ENCODE data around the gene GALC. TPM values are rescaled to one million over a fixed set of nuclear protein-coding genes. Genes with fewer than 3 reads are reported as not detected.

GALC gene
- total RNA-seq, 1 donor from 2014 or later: 21.2 TPM

GRCh38 chr14:88005978-88006851 lies 13.2 kb upstream of the GALC start:
- Histone ChIP-seq H3K36me3 (ENCODE audit: insufficient read depth, low read length) (no peaks in the 10 kb centered on the region), H3K4me2 (ENCODE audit: low read length) (peak overlapping the region; percentile 17), H3K27ac (ENCODE audit: low read depth, low read length) (no peak overlapping the region), H3K4me3 (ENCODE audit: insufficient read depth, low read depth, low read length) (no peak overlapping the region), H4K20me1 (ENCODE audit: insufficient read depth, low read length) (no peaks in the 10 kb centered on the region), H3K79me2 (ENCODE audit: insufficient read depth, low read length) (no peaks in the 10 kb centered on the region), H3K9ac (ENCODE audit: low read length) (no peak overlapping the region), H3K27me3 (ENCODE audit: insufficient read depth, low read length) (peaks cover under 1% of the 10 kb centered on the region), H2AFZ (ENCODE audit: low read depth, low read length) (no peak overlapping the region), H3K9me3 (ENCODE audit: insufficient read depth, low read depth, low read length) (no peaks in the 10 kb centered on the region), H3K4me1 (ENCODE audit: insufficient read depth, low read length) (no peaks in the 10 kb centered on the region)
- H3K36me3 Mint-ChIP-seq (ENCODE audit: low read depth, unreplicated experiment): no peaks in the 10 kb centered on the region
- H3K4me1 Mint-ChIP-seq (ENCODE audit: low read depth, unreplicated experiment): peaks cover 8% of the 10 kb centered on the region
- FAIRE-seq (no peak), DNase-seq (ENCODE audit: low read depth) (peak; percentile 46)
- TF ChIP-seq CTCF (IDR thresholded peaks at IDR 0.05; ENCODE audit: insufficient read depth, low read depth, low read length): no peak
- H3K9me3 Mint-ChIP-seq (ENCODE audit: unreplicated experiment): no peaks in the 10 kb centered on the region
- peak overlapping the region; percentile 21 for H3K27ac Mint-ChIP-seq (ENCODE audit: unreplicated experiment)
- H3K27me3 Mint-ChIP-seq (ENCODE audit: low read depth, unreplicated experiment): no peaks in the 10 kb centered on the region
- no peak overlapping the region for H3K4me3 Mint-ChIP-seq (ENCODE audit: unreplicated experiment)

- Histone ChIP-seq H3K4me2 (ENCODE audit: low read length) (peak within 1 kb of the TSS; percentile 17), H3K27me3 (ENCODE audit: insufficient read depth, low read length) (no peaks in the 10 kb centered on the region), H3K9me3 (ENCODE audit: insufficient read depth, low read depth, low read length) (no peaks in the 10 kb centered on the region), H4K20me1 (ENCODE audit: insufficient read depth, low read length) (no peaks in the 10 kb centered on the region), H3K4me1 (ENCODE audit: insufficient read depth, low read length) (no peaks in the 10 kb centered on the region), H3K4me3 (ENCODE audit: insufficient read depth, low read depth, low read length) (no peak within 1 kb of the TSS), H3K27ac (ENCODE audit: low read depth, low read length) (no peak within 1 kb of the TSS), H2AFZ (ENCODE audit: low read depth, low read length) (no peak within 1 kb of the TSS), H3K9ac (ENCODE audit: low read length) (no peak within 1 kb of the TSS), H3K79me2 (ENCODE audit: insufficient read depth, low read length) (no peaks in the 10 kb centered on the region), H3K36me3 (ENCODE audit: insufficient read depth, low read length) (no peaks in the 10 kb centered on the region)
- H3K9me3 Mint-ChIP-seq (ENCODE audit: unreplicated experiment): no peaks in the 10 kb centered on the region
- DNase-seq (ENCODE audit: low read depth) (no peak), FAIRE-seq (no peak)
- H3K36me3 Mint-ChIP-seq (ENCODE audit: low read depth, unreplicated experiment): no peaks in the 10 kb centered on the region
- H3K27ac Mint-ChIP-seq (ENCODE audit: unreplicated experiment): peak within 1 kb of the TSS; percentile 18
- peaks cover 8% of the 10 kb centered on the region for H3K4me1 Mint-ChIP-seq (ENCODE audit: low read depth, unreplicated experiment)
- H3K27me3 Mint-ChIP-seq (ENCODE audit: low read depth, unreplicated experiment): no peaks in the 10 kb centered on the region
- TF ChIP-seq CTCF (IDR thresholded peaks at IDR 0.05; ENCODE audit: insufficient read depth, low read depth, low read length): no peak
- TF ChIP-seq EZH2 (IDR thresholded peaks at IDR 0.05; ENCODE audit: insufficient read depth, low read length): no peak
- H3K4me3 Mint-ChIP-seq (ENCODE audit: unreplicated experiment): no peak within 1 kb of the TSS
Observed at GRCh38 chr14:88005050-88005481, 12.1 kb upstream of the GALC start, which contains the start of gene GPR65. TSS of gene GPR65 (plus strand) at chr14:88005135. CDS start at chr14:88010848, 5,713 bp downstream.

GRCh38 chr14:88004506-88005036 lies 11.6 kb upstream of the GALC start:
- H3K9me3 ChIP-seq (ENCODE audit: insufficient read depth, low read depth, low read length): no peaks in the 10 kb centered on the region

More at GRCh38 chr14:88004506-88005036, 11.6 kb upstream of the GALC start:
- H4K20me1 ChIP-seq (ENCODE audit: insufficient read depth, low read length): no peaks in the 10 kb centered on the region
- Mint-ChIP-seq H3K9me3 (ENCODE audit: unreplicated experiment) (no peaks in the 10 kb centered on the region), H3K27me3 (ENCODE audit: low read depth, unreplicated experiment) (no peaks in the 10 kb centered on the region), H3K4me1 (ENCODE audit: low read depth, unreplicated experiment) (peaks cover 8% of the 10 kb centered on the region), H3K27ac (ENCODE audit: unreplicated experiment) (no peak overlapping the region), H3K4me3 (ENCODE audit: unreplicated experiment) (no peak overlapping the region), H3K36me3 (ENCODE audit: low read depth, unreplicated experiment) (no peaks in the 10 kb centered on the region)
- no peak overlapping the region for H3K27ac ChIP-seq (ENCODE audit: low read depth, low read length)
- no peaks in the 10 kb centered on the region for H3K4me1 ChIP-seq (ENCODE audit: insufficient read depth, low read length)
- H3K36me3 ChIP-seq (ENCODE audit: insufficient read depth, low read length): no peaks in the 10 kb centered on the region
- no peak overlapping the region for H3K4me2 ChIP-seq (ENCODE audit: low read length)
- TF ChIP-seq CTCF (IDR thresholded peaks at IDR 0.05; ENCODE audit: insufficient read depth, low read depth, low read length) (no peak), EZH2 (IDR thresholded peaks at IDR 0.05; ENCODE audit: insufficient read depth, low read length) (no peak)
- FAIRE-seq (no peak), DNase-seq (ENCODE audit: low read depth) (no peak)
- H3K27me3 ChIP-seq (ENCODE audit: insufficient read depth, low read length): no peaks in the 10 kb centered on the region
- no peak overlapping the region for H2AFZ ChIP-seq (ENCODE audit: low read depth, low read length)
- H3K9ac ChIP-seq (ENCODE audit: low read length): no peak overlapping the region
- H3K79me2 ChIP-seq (ENCODE audit: insufficient read depth, low read length): no peaks in the 10 kb centered on the region
- H3K4me3 ChIP-seq (ENCODE audit: insufficient read depth, low read depth, low read length): no peak overlapping the region

Data from astrocyte (in vitro differentiated cells and primary cell).